SK-N-SH (cell line): ENCODE measurements around the gene EFTUD2. TPM values are rescaled to one million over a fixed set of nuclear protein-coding genes. Genes with fewer than 3 reads are reported as not detected.

Experiments
- CTCF ChIA-PET: fragments of 300-600, 350-600 bp; formaldehyde crosslinking; extraction: SDS; loops from one replicate; lab custom pipeline; 2021; lab: Yijun Ruan, JAX
- POLR2A ChIA-PET: fragments of 350-600 bp; sonication (Branson Sonifier 250); formaldehyde crosslinking; extraction: SDS; loops from one replicate; lab custom pipeline; 2020; ENCODE audit warnings: antibody characterized with exemption, inconsistent platforms; lab: Yijun Ruan, JAX
- DNase-seq: peaks from one replicate; pipeline ENCODE4 v3.0.0; 2012
- H2AFZ ChIP-seq: fragments of 200-600 bp; sonication (generic); 2 replicates; pipeline ENCODE4 v1.8.1; 2016; ENCODE audit warnings: antibody characterized with exemption, mild to moderate bottlenecking, low read depth
- H3F3A ChIP-seq: fragments of 200-600 bp; sonication (generic); replicated peaks from 2 replicates; pipeline ENCODE3; 2016; ENCODE audit warnings: antibody characterized with exemption, mild to moderate bottlenecking; ENCODE audit not compliant: insufficient read depth
- H3K27ac ChIP-seq, 2 experiments: fragments of 200-500 bp in 1 of 2; fragments of 200-600 bp in 1 of 2; sonication (Bioruptor generic) in 1 of 2; sonication (generic), shearing (Covaris generic) in 1 of 2; 2 replicates each; pipeline versions ENCODE4 v1.5.1 to v1.6.1; 2014 to 2016; ENCODE audit warnings: low read depth in 2 of 2, inconsistent platforms in 1 of 2, low read length in 1 of 2, mild to moderate bottlenecking in 1 of 2, mixed read lengths in 1 of 2
- H3K27me3 ChIP-seq: fragments of 200-600 bp; sonication (generic), shearing (Covaris generic); 2 replicates; pipeline ENCODE4 v1.6.1; 2016; ENCODE audit warnings: mixed run types; ENCODE audit not compliant: insufficient read depth
- H3K36me3 ChIP-seq, 2 experiments: fragments of 200-500 bp in 1 of 2; fragments of 200-600 bp in 1 of 2; sonication (Bioruptor generic) in 1 of 2; sonication (generic) in 1 of 2; replicated peaks in 1 of 2; 2 replicates each; pipeline versions ENCODE3 to v1.5.1; 2014 to 2016; ENCODE audit warnings: low read length in 1 of 2, mild to moderate bottlenecking in 1 of 2; ENCODE audit not compliant: insufficient read depth in 2 of 2, control insufficient read depth in 1 of 2
- H3K4me1 ChIP-seq, 2 experiments: fragments of 200-500 bp in 1 of 2; fragments of 200-600 bp in 1 of 2; sonication (Bioruptor generic) in 1 of 2; sonication (generic), shearing (Covaris generic) in 1 of 2; 2 replicates each; pipeline versions ENCODE4 v1.5.1 to v1.6.1; 2014 to 2016; ENCODE audit warnings: low read depth in 1 of 2, low read length in 1 of 2, mixed run types in 1 of 2; ENCODE audit not compliant: insufficient read depth in 2 of 2, control insufficient read depth in 1 of 2
- H3K4me2 ChIP-seq: fragments of 200-600 bp; sonication (generic), shearing (Covaris generic); 2 replicates; pipeline ENCODE4 v1.6.1; 2017; ENCODE audit warnings: mixed run types
- H3K4me3 ChIP-seq, 2 experiments: fragments of 200-500 bp in 1 of 2; fragments of 200-600 bp in 1 of 2; sonication (Bioruptor generic) in 1 of 2; sonication (generic), shearing (Covaris generic) in 1 of 2; 2 replicates each; pipeline versions ENCODE4 v1.5.1 to v1.8.1; 2014 to 2016; ENCODE audit warnings: low read depth in 2 of 2, inconsistent platforms in 1 of 2, low read length in 1 of 2, mild to moderate bottlenecking in 1 of 2, mixed read lengths in 1 of 2, moderate library complexity in 1 of 2
- H3K79me2 ChIP-seq: fragments of 200-600 bp; sonication (generic); 2 replicates; pipeline ENCODE4 v1.8.1; 2017; ENCODE audit warnings: mild to moderate bottlenecking; ENCODE audit not compliant: insufficient read depth
- H3K9ac ChIP-seq: fragments of 200-600 bp; sonication (generic); 2 replicates; pipeline ENCODE4 v1.6.1; 2017; ENCODE audit warnings: mixed run types
- H3K9me2 ChIP-seq: fragments of 200-600 bp; sonication (generic); 2 replicates; pipeline ENCODE4 v1.6.1; 2017; ENCODE audit warnings: mixed run types
- H3K9me3 ChIP-seq: fragments of 200-600 bp; sonication (generic); 2 replicates; pipeline ENCODE4 v1.6.1; 2017; ENCODE audit warnings: mixed run types, mild to moderate bottlenecking, moderate library complexity
- H4K20me1 ChIP-seq: fragments of 200-600 bp; sonication (generic); 2 replicates; pipeline ENCODE4 v1.6.1; 2017; ENCODE audit warnings: mild to moderate bottlenecking, mixed run types; ENCODE audit not compliant: insufficient read depth
- CHD2 ChIP-seq: fragments of 150-350 bp; IDR thresholded peaks from 2 replicates; pipeline ENCODE4 v1.6.1; 2018; ENCODE audit warnings: low read length; ENCODE audit not compliant: partially characterized antibody
- EP300 ChIP-seq, 2 experiments: IDR thresholded peaks; 2 replicates each; pipeline versions ENCODE4 v1.4.0 to v1.6.1; 2012; ENCODE audit warnings: borderline replicate concordance in 1 of 2, low read depth in 1 of 2, low read length in 1 of 2
- FOXJ3 ChIP-seq: sonication (generic); formaldehyde crosslinking; IDR thresholded peaks from 2 replicates; pipeline ENCODE4 v1.5.1; 2020; ENCODE audit warnings: mild to moderate bottlenecking, missing genetic modification reagents
- FOXM1 ChIP-seq: IDR thresholded peaks from 2 replicates; pipeline ENCODE4 v1.4.0; 2012; ENCODE audit warnings: low read depth, mild to moderate bottlenecking
- GABPA ChIP-seq: IDR thresholded peaks from 2 replicates; pipeline ENCODE4 v1.4.0; 2012; ENCODE audit warnings: low read depth, mild to moderate bottlenecking
- GATA2 ChIP-seq: sonication (generic); formaldehyde crosslinking; IDR thresholded peaks from 2 replicates; pipeline ENCODE4 v1.5.0; 2020; ENCODE audit warnings: mild to moderate bottlenecking, missing genetic modification reagents
- JUND ChIP-seq: IDR thresholded peaks from 2 replicates; pipeline ENCODE4 v1.4.0; 2012
- MEF2A ChIP-seq: IDR thresholded peaks from 2 replicates; pipeline ENCODE4 v1.4.0; 2012; ENCODE audit warnings: low read depth, borderline replicate concordance
- MXI1 ChIP-seq: IDR thresholded peaks from 2 replicates; pipeline ENCODE4 v1.6.1; 2012; ENCODE audit warnings: mild to moderate bottlenecking, low read depth, low read length, improper control_type of control experiment
- NFIC ChIP-seq: IDR thresholded peaks from 2 replicates; pipeline ENCODE4 v1.4.0; 2012; ENCODE audit warnings: borderline replicate concordance
- PBX3 ChIP-seq: IDR thresholded peaks from 2 replicates; pipeline ENCODE4; 2012
- POLR2AphosphoS5 ChIP-seq: IDR thresholded peaks from 2 replicates; pipeline ENCODE4 v1.6.1; 2012; ENCODE audit warnings: low read depth, low read length
- REST ChIP-seq: IDR thresholded peaks from 2 replicates; pipeline ENCODE4 v1.6.1; 2012; ENCODE audit warnings: mild to moderate bottlenecking, low read depth, low read length, moderate library complexity
- SMC3 ChIP-seq: IDR thresholded peaks from 2 replicates; pipeline ENCODE4 v1.6.1; 2012; ENCODE audit warnings: low read depth, low read length, improper control_type of control experiment
- TAF1 ChIP-seq: IDR thresholded peaks from 2 replicates; pipeline ENCODE4 v1.6.1; 2012; ENCODE audit warnings: low read depth, mild to moderate bottlenecking, low read length, moderate library complexity, borderline replicate concordance
- USF2 ChIP-seq: fragments of 150-350 bp; IDR thresholded peaks from 2 replicates; pipeline ENCODE4 v1.6.1; 2017; ENCODE audit warnings: antibody characterized with exemption, low read length, low read depth, borderline replicate concordance
- YY1 ChIP-seq: IDR thresholded peaks from 2 replicates; pipeline ENCODE4 v1.4.0; 2012; ENCODE audit warnings: low read depth, mild to moderate bottlenecking
- WGBS: methylation state at CpG from one replicate; pipeline ENCODE4 v1.1.6; 2017; ENCODE audit warnings: low lambda C conversion rate; 5-methylcytosine and 5-hydroxymethylcytosine counted together
- polyA plus RNA-seq, 3 experiments: library from polyadenylated mRNA; depleted of rRNA; stranded (reverse); fragments of >200 nt; gene quantifications; 2 replicates each; pipeline ENCODE4 v1.2.3, GENCODE V29; 2012
- TF ChIP-seq, protein P1 (sequence below): fragments of 200-600 bp; sonication (generic); IDR thresholded peaks from 2 replicates; pipeline ENCODE4 v1.6.1; 2017; ENCODE audit warnings: antibody characterized with exemption, mild to moderate bottlenecking, moderate library complexity

The EFTUD2 gene
- polyA plus RNA-seq, 1 of the 3 experiments (the other 2 are of a cell fraction), result 82.9 TPM

DNA sequence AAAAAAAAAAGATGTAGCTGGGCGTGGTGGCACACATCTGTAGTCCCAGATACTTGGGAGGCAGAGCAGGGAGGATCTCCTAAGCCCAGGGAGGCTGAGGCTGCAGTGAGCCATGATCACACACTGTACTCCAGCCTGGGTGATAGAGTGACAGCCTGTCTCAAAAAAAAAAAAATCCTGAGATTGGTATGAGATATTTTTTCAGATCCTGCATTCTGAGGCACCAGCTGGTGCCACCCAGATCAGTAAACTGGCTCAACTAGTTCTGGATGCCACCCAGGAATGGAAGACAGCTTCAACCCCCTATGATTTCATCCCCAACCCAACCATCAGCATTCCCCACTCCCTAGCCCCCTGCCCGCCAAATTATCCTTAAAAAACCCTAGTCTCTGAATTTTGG, 62.0 kb downstream of the EFTUD2 start:
- CTCF ChIA-PET, result interaction anchor here (0.8 to 13.4 kb wide), 3 partner anchors 11 to 60 kb away, joined by 3 to 109 read pairs (median 3); no protein-coding TSS in a partner anchor
- H3K9ac ChIP-seq, result no peak overlapping the region
- no peaks in the 10 kb centered on the region for H3K27me3 ChIP-seq
- H3K9me3 ChIP-seq, result no peaks in the 10 kb centered on the region
- no peaks in the 10 kb centered on the region for H3K79me2 ChIP-seq
- no peaks in the 10 kb centered on the region for H3K9me2 ChIP-seq
- 58% methylated on average over 2 of the region's 2 CpGs for WGBS
- no peaks in the 10 kb centered on the region for H3K4me1 ChIP-seq
- POLR2A ChIA-PET, result interaction anchor here (0.7 kb wide), 1 partner anchor 57 kb away, joined by 3 read pairs; no protein-coding TSS in a partner anchor
- no peak overlapping the region for H3K4me2 ChIP-seq
- no peaks in the 10 kb centered on the region for H4K20me1 ChIP-seq
- no peak overlapping the region for H2AFZ ChIP-seq
- H3F3A ChIP-seq, result peaks cover 7% of the 10 kb centered on the region
- no peak overlapping the region for H3K27ac ChIP-seq
- TF ChIP-seq REST (no peak), MXI1 (no peak), MEF2A (no peak), FOXJ3 (CRISPR knock-in tag) (no peak), TAF1 (no peak), POLR2AphosphoS5 (no peak), EP300 (IDR thresholded peaks at IDR 0.05; ENCODE audit: borderline replicate concordance in 1 of 2, low read depth in 1 of 2, low read length in 1 of 2) (no peak), GABPA (no peak), NFIC (no peak), GATA2 (CRISPR knock-in tag) (no peak), YY1 (no peak), CHD2 (no peak), FOXM1 (no peak), USF2 (no peak), SMC3 (no peak), JUND (no peak), PBX3 (no peak)
- TF ChIP-seq, protein P1, sequence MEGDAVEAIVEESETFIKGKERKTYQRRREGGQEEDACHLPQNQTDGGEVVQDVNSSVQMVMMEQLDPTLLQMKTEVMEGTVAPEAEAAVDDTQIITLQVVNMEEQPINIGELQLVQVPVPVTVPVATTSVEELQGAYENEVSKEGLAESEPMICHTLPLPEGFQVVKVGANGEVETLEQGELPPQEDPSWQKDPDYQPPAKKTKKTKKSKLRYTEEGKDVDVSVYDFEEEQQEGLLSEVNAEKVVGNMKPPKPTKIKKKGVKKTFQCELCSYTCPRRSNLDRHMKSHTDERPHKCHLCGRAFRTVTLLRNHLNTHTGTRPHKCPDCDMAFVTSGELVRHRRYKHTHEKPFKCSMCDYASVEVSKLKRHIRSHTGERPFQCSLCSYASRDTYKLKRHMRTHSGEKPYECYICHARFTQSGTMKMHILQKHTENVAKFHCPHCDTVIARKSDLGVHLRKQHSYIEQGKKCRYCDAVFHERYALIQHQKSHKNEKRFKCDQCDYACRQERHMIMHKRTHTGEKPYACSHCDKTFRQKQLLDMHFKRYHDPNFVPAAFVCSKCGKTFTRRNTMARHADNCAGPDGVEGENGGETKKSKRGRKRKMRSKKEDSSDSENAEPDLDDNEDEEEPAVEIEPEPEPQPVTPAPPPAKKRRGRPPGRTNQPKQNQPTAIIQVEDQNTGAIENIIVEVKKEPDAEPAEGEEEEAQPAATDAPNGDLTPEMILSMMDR, result no peak
- TF ChIP-seq, all 33 proteins: peak for 0
- no peaks in the 10 kb centered on the region for H3K36me3 ChIP-seq
- no peak for DNase-seq
- no peak overlapping the region for H3K4me3 ChIP-seq
